Esophagus muscularis mucosa (tissue), 4 donors: Measurements from ENCODE around the gene EMILIN1. TPM values are rescaled to one million over a fixed set of nuclear protein-coding genes. Genes with fewer than 3 reads are reported as not detected.
A peak's percentile ranks its signal among the peaks of the same experiment; 100 is the strongest.

Source experiments
- DNase-seq: peaks from one replicate; pipeline ENCODE4 v3.0.0-alpha.2; 2017; ENCODE audit errors: extremely low spot score
- H3K27ac ChIP-seq, 4 donors: fragments of 200-600 bp; sonication (generic); replicated peaks in 1 of 4; 1 replicate in 3 of 4; 2 replicates in 1 of 4; pipeline ENCODE4 v1.5.1; 2016 to 2019; ENCODE audit warnings: mild to moderate bottlenecking in 1 of 4
- H3K27me3 ChIP-seq, 4 donors: fragments of 200-600 bp; sonication (generic); one replicate each; pipeline versions ENCODE4 v1.5.1 to v1.6.0; 2016 to 2019
- H3K36me3 ChIP-seq, 4 donors: fragments of 200-600 bp; sonication (generic); one replicate each; pipeline ENCODE4 v1.5.1; 2016 to 2019
- H3K4me1 ChIP-seq, 4 donors: fragments of 200-600 bp; sonication (generic); one replicate each; pipeline ENCODE4 v1.5.1; 2016 to 2019
- H3K4me3 ChIP-seq, 4 donors: fragments of 200-600 bp; sonication (generic); 1 replicate in 2 of 4; 2 replicates in 2 of 4; pipeline ENCODE4 v1.5.1; 2016 to 2019; ENCODE audit warnings: mild to moderate bottlenecking in 4 of 4, moderate library complexity in 1 of 4
- H3K9me3 ChIP-seq, 4 donors: fragments of 200-600 bp; sonication (generic); 1 replicate in 3 of 4; 2 replicates in 1 of 4; pipeline ENCODE4 v1.5.1; 2016 to 2019
- EP300 ChIP-seq: sonication (generic); formaldehyde crosslinking; IDR thresholded peaks from one replicate; pipeline ENCODE4 v1.6.1; 2017; ENCODE audit warnings: antibody characterized with exemption
- POLR2A ChIP-seq: fragments of 450-650 bp; IDR thresholded peaks from one replicate; pipeline ENCODE4 v1.6.1; 2017; ENCODE audit warnings: antibody characterized with exemption, moderate library complexity, mild to moderate bottlenecking, low read depth
- POLR2AphosphoS5 ChIP-seq, 2 donors: sonication (generic); formaldehyde crosslinking; IDR thresholded peaks; one replicate each; pipeline ENCODE4 v1.6.1; 2017; ENCODE audit warnings: antibody characterized with exemption in 2 of 2
- WGBS: methylation state at CpG from one replicate; pipeline ENCODE4 v1.1.5; 2018; 5-methylcytosine and 5-hydroxymethylcytosine counted together
- intact Hi-C: fragments of 100-400 bp; cut with DNase I; formaldehyde crosslinking; loops from one replicate; pipeline ENCODE4 v1.15.1; 2023
- total RNA-seq, 4 donors: library from RNA; depleted of rRNA; stranded (reverse); fragments of >200 nt; gene quantifications; one replicate each; pipeline versions ENCODE4 v1.1.0 to v1.2.1, GENCODE V29; 2016
- TF ChIP-seq, protein P1 (sequence below), 3 experiments: fragments of 200-600 bp in 2 of 3; fragments of 450-650 bp in 1 of 3; sonication (generic) in 2 of 3; IDR thresholded peaks; one replicate each; pipeline ENCODE4 v1.5.1; 2017 to 2019; ENCODE audit warnings: antibody characterized with exemption in 3 of 3, mild to moderate bottlenecking in 2 of 3, moderate library complexity in 1 of 3

EMILIN1 gene
- total RNA-seq, 4 donors from 2014 or later: 126 to 288 (median 168) TPM

DNA sequence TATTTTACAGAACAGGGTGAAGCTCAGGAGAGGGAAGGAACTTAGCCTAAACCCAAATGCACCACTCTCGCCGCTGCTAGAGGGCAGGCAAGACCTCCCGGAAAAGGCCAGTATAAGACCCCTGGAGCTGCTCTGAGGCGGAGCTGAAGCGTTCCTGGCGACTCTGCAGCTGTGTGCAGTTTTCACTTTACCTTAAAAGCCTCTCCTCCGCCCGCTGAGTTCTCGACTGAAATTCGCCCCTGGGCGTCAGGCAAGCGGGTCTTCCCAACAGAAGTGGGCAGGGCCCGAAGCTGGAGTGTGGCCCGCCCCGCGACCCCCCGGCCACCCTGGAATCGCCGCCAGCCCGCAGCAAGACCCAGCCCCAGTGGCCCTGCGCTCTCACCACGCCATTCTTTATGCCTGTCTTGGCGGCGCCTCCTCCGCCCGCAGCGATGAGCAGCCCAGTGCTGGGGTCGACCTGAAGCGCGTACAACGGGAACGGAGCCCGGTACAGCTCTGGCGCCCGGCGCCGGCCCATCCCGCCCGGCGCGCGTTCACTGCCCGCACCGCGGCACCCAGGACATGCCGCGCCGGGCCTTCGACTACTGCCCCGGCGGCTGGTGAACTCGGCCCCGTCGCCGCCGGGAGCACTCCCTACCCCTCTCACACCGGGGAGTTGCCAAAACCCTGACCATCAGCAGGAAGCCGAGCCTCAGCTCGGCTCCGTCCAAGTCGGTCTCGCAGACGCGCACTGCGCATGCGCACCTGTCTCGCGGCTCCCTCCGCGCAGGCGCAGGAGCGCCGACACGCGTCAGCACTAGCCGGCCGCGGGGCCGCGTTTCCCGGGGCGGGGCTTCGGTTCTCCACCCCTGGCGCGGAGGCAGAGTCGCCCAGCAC lies 55.7 kb downstream of the EMILIN1 start, which contains the start of gene PREB:
Gene PREB, minus strand, starts transcription at position 732 of the 876 bp plus-strand sequence. Its CDS starts 215 bp downstream, at position 517.
- Histone ChIP-seq H3K27ac (peak within 1 kb of the TSS; percentile 87 to 93 (median 90)), H3K36me3 (peaks cover 24 to 37% (median 34%) of the 10 kb centered on the region in 4 donors), H3K9me3 (no peaks in the 10 kb centered on the region), H3K4me3 (peak within 1 kb of the TSS; percentile 80 to 93 (median 88)), H3K27me3 (no peaks in the 10 kb centered on the region), H3K4me1 (peaks cover 9 to 23% (median 18%) of the 10 kb centered on the region in 4 donors)
- no peak for TF ChIP-seq EP300
- TF ChIP-seq POLR2AphosphoS5 (IDR thresholded peaks at IDR 0.05): peak; percentile 97 to 99
- TF ChIP-seq, protein P1, sequence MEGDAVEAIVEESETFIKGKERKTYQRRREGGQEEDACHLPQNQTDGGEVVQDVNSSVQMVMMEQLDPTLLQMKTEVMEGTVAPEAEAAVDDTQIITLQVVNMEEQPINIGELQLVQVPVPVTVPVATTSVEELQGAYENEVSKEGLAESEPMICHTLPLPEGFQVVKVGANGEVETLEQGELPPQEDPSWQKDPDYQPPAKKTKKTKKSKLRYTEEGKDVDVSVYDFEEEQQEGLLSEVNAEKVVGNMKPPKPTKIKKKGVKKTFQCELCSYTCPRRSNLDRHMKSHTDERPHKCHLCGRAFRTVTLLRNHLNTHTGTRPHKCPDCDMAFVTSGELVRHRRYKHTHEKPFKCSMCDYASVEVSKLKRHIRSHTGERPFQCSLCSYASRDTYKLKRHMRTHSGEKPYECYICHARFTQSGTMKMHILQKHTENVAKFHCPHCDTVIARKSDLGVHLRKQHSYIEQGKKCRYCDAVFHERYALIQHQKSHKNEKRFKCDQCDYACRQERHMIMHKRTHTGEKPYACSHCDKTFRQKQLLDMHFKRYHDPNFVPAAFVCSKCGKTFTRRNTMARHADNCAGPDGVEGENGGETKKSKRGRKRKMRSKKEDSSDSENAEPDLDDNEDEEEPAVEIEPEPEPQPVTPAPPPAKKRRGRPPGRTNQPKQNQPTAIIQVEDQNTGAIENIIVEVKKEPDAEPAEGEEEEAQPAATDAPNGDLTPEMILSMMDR (IDR thresholded peaks at IDR 0.05): peak in 1 of 3 experiments; percentile 15
- peak; percentile 90 for TF ChIP-seq POLR2A
- peak; percentile 98 for DNase-seq
- intact Hi-C loops: loop anchor here (2.0 kb wide), 1 partner anchor 81 kb away; no protein-coding TSS in a partner anchor
- WGBS: under 1% methylated on average over 12 of the region's 86 CpGs

DNA sequence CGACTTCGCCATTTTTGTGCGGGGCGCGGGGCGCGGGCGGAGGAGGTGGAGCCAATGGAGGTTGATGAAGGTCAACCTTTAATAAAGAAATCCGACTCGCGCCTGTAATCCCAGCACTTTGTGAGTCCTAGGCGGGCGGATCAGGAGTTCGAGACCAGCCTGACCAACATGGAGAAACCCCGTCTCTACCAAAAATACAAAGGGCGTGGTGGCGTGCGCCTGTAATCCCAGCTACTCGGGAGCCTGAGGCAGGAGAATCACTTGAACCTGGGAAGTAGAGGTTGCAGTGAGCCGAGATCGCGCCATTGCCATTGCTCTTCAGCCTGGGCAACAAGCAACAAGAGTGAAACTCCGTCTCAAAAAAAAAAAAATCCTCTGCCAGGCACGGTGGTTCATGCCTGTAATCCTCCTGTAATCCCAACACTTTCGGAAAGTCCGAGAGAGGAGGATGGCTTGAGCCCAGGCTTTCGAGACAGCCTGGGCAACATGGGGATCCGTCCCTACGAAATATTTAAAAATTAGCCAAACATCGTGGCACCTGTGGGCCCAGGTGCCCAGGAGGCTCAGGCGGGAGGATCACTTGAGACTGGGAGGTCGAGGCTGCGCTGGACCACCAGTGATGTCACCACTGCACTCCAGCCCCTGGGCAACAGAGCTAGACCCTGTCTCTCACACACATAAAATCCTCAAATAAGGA lies 56.5 kb downstream of the EMILIN1 start:
- 64% methylated on average over 28 of the region's 33 CpGs for WGBS

DNA sequence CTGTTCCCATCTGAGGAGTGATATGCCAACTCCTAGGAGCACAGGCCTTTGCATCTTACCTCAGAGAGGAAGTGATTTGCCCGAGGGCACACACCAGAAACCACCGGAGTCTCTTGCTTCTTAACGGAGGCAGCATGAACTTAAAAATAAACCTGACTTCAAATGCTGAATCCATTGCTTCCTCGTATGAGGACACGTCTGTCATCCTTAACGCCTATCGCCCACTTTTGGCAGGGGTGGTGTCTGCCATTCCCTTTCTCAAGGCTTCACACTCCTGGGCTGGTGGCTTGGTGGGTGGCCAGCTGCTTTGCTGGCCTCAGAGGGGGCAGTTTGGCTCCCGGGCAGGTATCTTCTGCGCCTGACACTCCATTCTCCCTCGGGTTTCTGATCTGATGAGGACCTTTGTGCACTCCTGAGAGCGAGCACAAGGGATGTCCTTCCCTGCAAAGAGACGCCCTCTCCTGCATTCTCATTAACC lies 57.1 kb downstream of the EMILIN1 start:
- Histone ChIP-seq H3K9me3 (no peaks in the 10 kb centered on the region), H3K27ac (no peak overlapping the region), H3K4me3 (no peak overlapping the region), H3K27me3 (no peaks in the 10 kb centered on the region), H3K4me1 (peaks cover 9 to 23% (median 18%) of the 10 kb centered on the region in 4 donors), H3K36me3 (peaks cover 21 to 25% (median 22%) of the 10 kb centered on the region in 4 donors)
- no peak for DNase-seq
- no peak for TF ChIP-seq EP300
- no peak for TF ChIP-seq POLR2AphosphoS5 (IDR thresholded peaks at IDR 0.05)
- TF ChIP-seq POLR2A: no peak
- TF ChIP-seq, protein P1 (IDR thresholded peaks at IDR 0.05): no peak
- WGBS: 94% methylated on average over 9 of the region's 12 CpGs
- intact Hi-C loops: loop anchor here (2.0 kb wide), 1 partner anchor 79 kb away; no protein-coding TSS in a partner anchor

More for the DNA sequence above, 56.5 kb downstream of the EMILIN1 start:
- peak overlapping the region; percentile 87 to 93 (median 90) for H3K27ac ChIP-seq
- no peaks in the 10 kb centered on the region for H3K27me3 ChIP-seq
- H3K36me3 ChIP-seq: peaks cover 24 to 30% (median 28%) of the 10 kb centered on the region in 4 donors
- no peak for TF ChIP-seq EP300
- no peak for TF ChIP-seq POLR2AphosphoS5 (IDR thresholded peaks at IDR 0.05)
- TF ChIP-seq POLR2A: no peak
- TF ChIP-seq, protein P1 (IDR thresholded peaks at IDR 0.05): no peak
- H3K9me3 ChIP-seq: no peaks in the 10 kb centered on the region
- intact Hi-C loops: loop anchor here (2.0 kb wide), 1 partner anchor 80 kb away; no protein-coding TSS in a partner anchor
- peak overlapping the region; percentile 80 to 93 (median 88) for H3K4me3 ChIP-seq
- no peak for DNase-seq
- H3K4me1 ChIP-seq: peaks cover 9 to 23% (median 18%) of the 10 kb centered on the region in 4 donors

Other genes starting within 250 kb of the EMILIN1 start
- gene DPYSL5, start 230.5 kb upstream of the EMILIN1 start, total RNA-seq: under 1 TPM; 0.13 to 0.50 (median 0.41) TPM
- gene MAPRE3, start 108.0 kb upstream of the EMILIN1 start, total RNA-seq: 10 to 100 TPM in 3 of 4 donors, 1 to 10 TPM in 1; 9.3 to 23.0 (median 13.4) TPM
- 10 to 100 TPM; 26.7 to 47.7 (median 35.3) TPM for gene TMEM214, start 45.6 kb upstream of the EMILIN1 start, total RNA-seq
- 10 to 100 TPM; 19.5 to 29.2 (median 24.1) TPM for gene AGBL5, start 26.9 kb upstream of the EMILIN1 start, total RNA-seq
- gene OST4, start 7.0 kb upstream of the EMILIN1 start, total RNA-seq: 100 to 1,000 TPM; 200 to 352 (median 243) TPM
- 1 to 10 TPM; 1.2 to 6.3 (median 1.7) TPM for gene KHK, start 8.2 kb downstream of the EMILIN1 start, total RNA-seq
- 1 to 10 TPM in 1 of 4 donors, under 1 TPM in 2, not detected in 1; 0.50 to 1.4 (median 0.92) TPM for gene CGREF1, start 40.5 kb downstream of the EMILIN1 start, total RNA-seq
- under 1 TPM in 1 of 4 donors, not detected in 3; 0.92 TPM for gene ABHD1, start 45.2 kb downstream of the EMILIN1 start, total RNA-seq
- 10 to 100 TPM; 39.9 to 64.7 (median 48.3) TPM for gene PREB, start 56.0 kb downstream of the EMILIN1 start, total RNA-seq
- not detected for gene PRR30, start 60.8 kb downstream of the EMILIN1 start, total RNA-seq
- not detected for gene TCF23, start 70.4 kb downstream of the EMILIN1 start, total RNA-seq
- 100 to 1,000 TPM; 118 to 143 (median 130) TPM for gene ATRAID, start 133.4 kb downstream of the EMILIN1 start, total RNA-seq
- 10 to 100 TPM in 3 of 4 donors, 1 to 10 TPM in 1; 7.5 to 21.5 (median 13.6) TPM for gene SLC5A6, start 133.7 kb downstream of the EMILIN1 start, total RNA-seq
- gene CAD, start 138.8 kb downstream of the EMILIN1 start, total RNA-seq: 10 to 100 TPM; 12.4 to 28.3 (median 16.6) TPM
- gene SLC30A3, start 184.4 kb downstream of the EMILIN1 start, total RNA-seq: not detected
- gene DNAJC5G, start 196.8 kb downstream of the EMILIN1 start, total RNA-seq: under 1 TPM in 1 of 4 donors, not detected in 3; 0.42 TPM
- gene TRIM54, start 203.8 kb downstream of the EMILIN1 start, total RNA-seq: under 1 TPM in 1 of 4 donors, not detected in 3; 0.32 TPM
- gene UCN, start 229.8 kb downstream of the EMILIN1 start, total RNA-seq: 1 to 10 TPM; 1.8 to 6.1 (median 3.3) TPM
- 10 to 100 TPM; 46.7 to 70.2 (median 60.6) TPM for gene MPV17, start 244.5 kb downstream of the EMILIN1 start, total RNA-seq